ENCODE results near the gene LRP5.
"Not testable (repeated sequence)": the region's sequence is repeated elsewhere in the genome, so short reads cannot be mapped to it uniquely, and the experiment has no call there.

The LRP5 gene

GRCh38 chr11:68282141-68282860 lies 30.1 kb upstream of the LRP5 start:
- no peak for DNase-seq (ENCODE audit: low read depth)

DNA sequence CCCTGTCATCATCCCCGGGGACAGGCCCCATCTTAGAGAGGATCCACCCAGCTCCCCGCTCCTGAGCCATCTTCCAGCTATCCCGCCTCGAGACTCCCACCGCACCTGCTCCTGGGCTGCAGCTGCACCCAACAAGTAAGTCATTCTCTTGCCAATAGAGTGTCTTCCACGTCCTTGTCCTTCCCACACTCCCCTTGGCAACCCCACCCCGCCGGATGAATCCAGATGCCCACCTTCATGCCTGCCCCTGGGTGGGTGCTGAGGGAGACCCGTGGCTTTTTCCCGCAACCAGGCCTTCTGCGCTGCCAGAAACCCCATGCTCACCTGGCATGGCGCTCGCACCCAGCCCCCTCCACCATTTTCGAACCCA lies 29.5 kb upstream of the LRP5 start:
- DNase-seq (ENCODE audit: low read depth): no peak

DNA sequence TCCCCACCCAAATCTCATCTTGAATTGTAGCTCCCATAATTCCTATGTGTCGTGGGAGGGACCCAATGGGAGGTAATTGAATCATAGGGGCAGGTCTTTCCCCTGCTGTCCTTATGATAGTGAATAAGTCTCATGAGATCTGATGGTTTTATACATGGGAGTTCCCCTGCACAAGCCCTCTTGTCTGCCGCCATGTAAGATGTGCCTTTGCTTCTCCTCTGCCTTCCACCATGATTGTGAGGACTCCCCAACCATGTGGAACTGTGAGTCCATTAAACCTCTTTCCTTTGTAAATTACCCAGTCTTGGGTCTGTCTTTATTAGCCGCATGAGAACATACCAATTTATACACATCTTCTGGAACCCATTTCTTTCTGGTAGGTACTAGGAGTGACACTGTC lies 27.8 kb upstream of the LRP5 start:
- not testable (repeated sequence) for DNase-seq (ENCODE audit: low read depth)

DNA sequence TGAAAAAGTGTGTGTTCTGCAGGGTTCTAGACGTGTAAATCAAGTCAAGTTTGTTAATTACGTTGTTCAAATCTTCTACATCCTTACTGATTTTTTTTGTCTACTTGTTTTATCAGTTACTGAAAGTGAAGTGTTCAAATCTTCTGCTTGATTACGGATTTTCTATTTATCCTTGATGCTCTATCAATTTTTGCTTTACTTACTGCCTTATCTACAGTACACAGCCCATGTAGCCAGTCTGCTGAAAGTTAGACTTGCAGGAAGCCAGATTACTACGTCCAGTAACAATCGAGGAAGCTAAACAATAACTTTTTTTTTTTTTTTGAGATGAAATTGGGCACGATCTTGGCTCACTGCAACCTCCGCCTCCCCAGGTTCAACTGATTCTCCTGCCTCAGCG lies 25.0 kb upstream of the LRP5 start:
- no peak for DNase-seq (ENCODE audit: low read depth)

- no peak for DNase-seq (ENCODE audit: low read depth)
Measured at GRCh38 chr11:68289456-68289855, 22.9 kb upstream of the LRP5 start.

GRCh38 chr11:68293708-68294107 lies 18.7 kb upstream of the LRP5 start:
- no peak for DNase-seq (ENCODE audit: low read depth)

DNA sequence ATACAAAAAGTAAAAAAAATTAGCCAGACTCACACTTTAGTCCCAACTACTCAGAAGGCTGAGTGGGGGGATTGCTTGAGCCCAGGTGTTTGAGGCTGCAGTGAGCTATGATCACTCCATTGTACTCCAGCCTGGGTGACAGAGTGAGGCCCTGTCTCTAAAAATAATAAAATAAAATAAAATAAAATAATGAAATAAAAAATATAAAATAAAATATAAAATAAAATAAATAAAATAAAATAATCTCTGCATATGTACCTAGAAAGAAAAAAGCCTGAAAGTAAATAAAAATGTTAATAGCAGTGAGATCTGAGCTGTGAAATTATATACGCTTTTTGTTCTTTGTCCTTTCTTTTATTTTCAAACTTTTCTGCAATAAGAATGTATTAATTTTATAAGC lies 17.1 kb upstream of the LRP5 start:
- DNase-seq (ENCODE audit: low read depth): no peak

- no peak for DNase-seq (ENCODE audit: low read depth)
Measured at GRCh38 chr11:68295940-68296339, 16.5 kb upstream of the LRP5 start.

DNA sequence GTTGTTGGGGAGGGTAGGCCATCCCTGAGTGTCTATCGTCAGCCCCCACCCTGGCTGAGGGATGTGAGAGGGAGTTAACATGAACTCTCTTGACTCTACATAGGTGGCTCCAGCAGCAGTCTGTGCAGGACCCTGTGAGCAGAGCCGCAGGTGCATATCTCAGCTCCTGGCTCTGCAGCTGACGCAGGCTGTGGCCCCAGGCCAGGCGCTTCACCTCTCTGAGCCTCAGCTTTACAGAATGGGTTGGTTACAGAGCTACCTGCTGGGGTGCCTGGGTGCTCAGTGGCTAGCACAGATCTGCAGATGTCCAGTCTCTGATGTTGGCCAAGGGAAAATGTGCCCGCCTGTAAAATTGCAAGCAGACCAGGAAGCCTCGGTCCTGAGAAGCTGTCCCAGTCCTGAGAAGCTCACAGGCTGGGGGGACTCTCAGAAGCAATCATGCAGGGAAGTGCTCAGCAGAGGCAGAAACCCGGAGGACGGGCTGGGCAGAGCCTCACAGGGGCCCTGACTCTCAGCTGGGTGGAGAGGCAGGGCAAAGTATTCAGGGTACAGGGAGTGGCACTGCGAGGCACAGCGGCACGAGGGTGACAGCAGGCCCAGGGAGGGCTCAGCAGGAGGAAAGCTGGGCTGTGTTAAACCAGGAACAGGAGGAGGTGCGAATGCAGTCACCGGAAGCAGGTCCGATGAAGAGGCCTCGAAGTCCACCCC lies 15.9 kb upstream of the LRP5 start:
- DNase-seq (ENCODE audit: low read depth): no peak

- DNase-seq (ENCODE audit: low read depth): no peak
Measured at GRCh38 chr11:68297052-68297378, 15.4 kb upstream of the LRP5 start.

- no peak for DNase-seq (ENCODE audit: low read depth)
Measured at GRCh38 chr11:68297494-68297811, 14.9 kb upstream of the LRP5 start.

- DNase-seq (ENCODE audit: low read depth): peak; percentile 61
Measured at GRCh38 chr11:68297812-68298658, 14.4 kb upstream of the LRP5 start.

DNA sequence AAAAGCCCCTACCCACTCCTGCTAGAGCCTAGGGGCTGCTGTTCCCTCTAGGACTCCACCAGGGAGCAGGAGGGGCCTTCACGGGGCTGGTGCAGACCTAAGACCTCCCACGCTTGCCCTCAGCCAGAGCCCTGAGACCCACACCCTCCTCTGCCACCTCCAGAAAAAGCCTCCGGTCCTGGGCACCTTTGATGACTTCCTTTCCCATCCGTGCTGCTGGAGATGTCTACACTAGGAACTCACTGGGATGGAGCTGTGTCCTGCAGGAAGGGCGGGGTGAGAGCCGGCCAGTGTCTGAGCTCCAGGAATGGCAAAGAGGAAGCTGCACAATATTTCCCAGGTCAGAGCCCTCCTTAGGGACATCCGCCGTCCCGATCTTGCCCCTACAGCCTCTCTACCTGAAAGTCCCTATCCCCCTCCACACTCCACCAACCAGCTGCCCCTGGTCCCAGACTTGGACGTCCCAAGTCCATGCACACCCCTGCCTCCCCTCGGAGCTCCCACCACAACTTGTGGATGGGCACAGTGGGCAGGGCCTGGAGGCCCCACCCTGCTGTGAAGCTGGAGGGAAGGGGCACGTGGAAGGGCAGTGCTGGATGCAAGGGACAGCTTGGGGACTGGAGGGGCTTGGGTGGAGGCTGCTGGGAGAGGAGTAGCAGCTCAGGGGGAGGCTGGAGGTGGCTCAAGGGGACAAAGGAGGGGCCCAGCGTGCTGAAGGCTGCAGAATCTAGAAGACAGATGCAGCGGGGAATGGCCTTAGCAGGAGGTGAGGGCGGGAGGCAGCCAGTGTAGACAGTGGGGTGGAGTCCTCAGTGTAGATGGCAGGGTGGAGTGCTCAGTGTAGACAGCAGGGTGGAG lies 13.5 kb upstream of the LRP5 start:
- DNase-seq (ENCODE audit: low read depth): no peak

DNA sequence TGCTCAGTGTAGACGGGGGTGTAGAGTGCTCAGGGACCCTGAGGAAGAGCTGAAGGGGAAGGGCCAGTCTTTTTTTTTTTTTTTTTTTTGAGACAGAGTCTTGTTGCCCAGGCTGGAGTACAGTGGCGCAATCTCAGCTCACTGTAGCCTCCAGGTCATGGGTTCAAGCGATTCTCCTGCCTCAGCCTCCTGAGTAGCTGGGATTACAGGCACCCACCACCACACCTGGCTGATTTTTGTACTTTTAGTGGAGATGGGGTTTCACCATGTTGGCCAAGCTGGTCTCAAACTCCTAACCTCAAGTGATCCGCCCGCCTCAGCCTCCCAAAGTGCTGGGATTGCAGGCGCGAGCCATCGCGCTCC lies 12.9 kb upstream of the LRP5 start:
- DNase-seq (ENCODE audit: low read depth): not testable (repeated sequence)

DNA sequence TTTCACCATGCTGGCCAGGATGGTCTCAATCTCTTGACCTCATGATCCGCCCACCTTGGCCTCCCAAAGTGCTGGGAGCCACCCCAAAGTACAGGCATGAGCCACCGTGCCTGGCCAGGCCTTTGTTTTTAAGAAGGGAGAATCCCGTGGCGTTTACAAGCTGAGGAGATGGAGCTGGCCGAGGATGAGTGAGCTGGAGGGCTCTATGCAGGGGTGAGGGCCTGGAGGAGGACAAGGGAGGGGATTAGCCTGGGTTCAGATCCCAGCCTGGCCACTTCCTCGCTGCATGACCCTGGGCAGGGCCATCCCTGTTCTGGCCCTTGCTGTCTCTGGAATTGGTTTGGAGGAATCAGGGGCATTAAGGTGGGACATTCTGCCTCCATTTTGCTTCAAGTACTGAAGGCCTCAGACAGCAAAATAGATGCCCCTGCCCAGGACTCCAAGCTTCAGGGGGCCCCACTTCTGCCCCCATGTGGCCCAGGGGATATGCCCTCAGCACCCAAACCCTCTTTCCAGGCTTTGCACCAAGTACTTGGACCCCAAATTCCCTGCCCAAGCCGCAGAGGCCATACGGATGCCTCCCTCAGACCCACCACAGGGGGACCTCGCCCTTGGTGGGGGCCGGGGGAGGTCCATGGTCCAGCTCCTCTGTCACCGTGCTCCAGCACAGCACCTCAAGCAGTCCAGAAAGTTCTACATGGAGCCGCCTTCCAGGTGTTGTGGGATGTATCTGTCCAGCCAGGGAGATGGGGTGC lies 12.1 kb upstream of the LRP5 start:
- DNase-seq (ENCODE audit: low read depth): no peak

DNA sequence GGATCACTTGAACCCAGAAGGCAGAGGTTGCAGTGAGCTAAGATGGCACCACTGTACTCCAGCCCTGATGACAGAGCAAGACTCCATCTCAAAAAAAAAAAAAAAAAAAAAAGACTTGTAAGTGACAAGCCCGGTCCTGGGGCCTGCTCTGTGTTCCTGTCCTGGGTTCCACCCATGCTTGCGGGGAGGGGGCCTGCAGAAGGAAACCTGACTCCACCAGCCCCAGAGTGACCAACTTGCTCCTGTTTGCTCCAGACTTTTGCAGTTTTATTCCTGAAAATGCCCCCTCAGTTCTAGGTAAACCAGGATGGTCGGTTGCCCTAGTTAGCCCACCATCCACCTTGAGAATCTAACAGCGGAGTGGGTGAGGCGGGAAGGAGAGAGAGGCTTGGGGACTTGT lies 10.1 kb upstream of the LRP5 start:
- DNase-seq (ENCODE audit: low read depth): no peak

DNA sequence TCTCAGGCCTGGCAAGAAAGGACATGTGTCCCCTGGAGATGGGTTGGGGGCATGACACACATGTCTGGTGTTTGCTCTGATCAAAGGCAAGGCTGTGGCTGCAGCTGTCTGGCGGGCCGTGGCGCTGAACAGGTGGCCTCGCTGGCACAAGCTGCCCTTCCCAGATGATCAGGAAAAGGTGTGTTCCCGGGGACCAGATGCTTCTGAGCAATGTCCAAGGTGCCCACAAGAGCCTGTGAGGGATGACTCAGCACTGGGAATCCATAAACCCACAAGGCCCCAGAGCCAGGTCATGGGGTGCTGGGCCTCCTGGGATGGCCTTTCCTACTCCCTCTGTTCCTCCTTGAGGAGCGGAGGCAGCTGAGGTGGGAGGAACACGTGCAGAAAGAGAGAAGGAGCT lies 9.7 kb upstream of the LRP5 start:
- DNase-seq (ENCODE audit: low read depth): no peak

DNA sequence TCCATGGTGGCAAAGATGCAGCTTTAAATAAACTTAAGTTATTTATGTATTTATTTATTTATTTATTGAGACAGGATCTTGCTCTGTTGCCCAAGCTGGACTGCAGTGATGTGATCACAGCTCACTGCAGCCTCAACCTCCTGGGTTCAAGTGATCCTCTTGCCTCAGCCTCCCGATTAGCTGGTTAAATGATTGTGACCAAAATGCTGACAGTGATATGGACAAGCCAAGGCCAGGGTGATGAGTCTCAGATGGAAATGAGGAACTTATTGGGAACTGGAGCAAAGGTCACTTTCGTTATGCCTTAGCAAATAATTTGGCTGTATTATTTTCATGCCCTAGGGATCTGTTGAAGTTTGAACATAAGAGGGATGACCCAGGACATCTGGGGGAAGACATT lies 9.3 kb upstream of the LRP5 start:
- DNase-seq (ENCODE audit: low read depth): no peak

GRCh38 chr11:68303982-68304780 lies 8.2 kb upstream of the LRP5 start:
- no peak for DNase-seq (ENCODE audit: low read depth)

DNA sequence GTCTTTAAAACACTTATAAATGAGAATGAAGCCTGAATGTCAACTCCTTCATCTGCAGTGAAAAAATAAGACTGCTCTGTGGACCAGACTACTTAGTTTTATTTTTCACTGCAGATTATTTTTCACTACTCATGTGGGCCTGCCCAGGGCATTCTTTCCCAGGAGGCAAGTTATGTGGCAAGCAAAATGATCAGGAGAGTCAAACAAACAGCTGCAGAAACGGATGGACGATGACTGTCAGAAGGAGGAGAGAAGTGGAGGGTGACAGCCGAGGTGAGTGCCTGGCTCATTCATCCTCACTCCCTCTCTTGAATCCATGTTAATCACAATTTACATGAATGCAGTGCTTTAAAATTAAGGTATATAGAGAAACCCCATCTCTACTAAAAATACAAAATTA lies 5.8 kb upstream of the LRP5 start:
- DNase-seq (ENCODE audit: low read depth): no peak

GRCh38 chr11:68308068-68308467 lies 4.3 kb upstream of the LRP5 start:
- no peak for DNase-seq (ENCODE audit: low read depth)

Measured in activated T-cell treated with anti-CD3 and anti-CD28 coated beads for 1 hour (primary cell).